Measurements from ENCODE around the gene SAMD4A.

SAMD4A gene

GRCh38 chr14:54669721-54670561 is 103.0 kb downstream of the SAMD4A start:
- no peak overlapping the region for H3K27ac ChIP-seq
- TF ChIP-seq, protein P1, sequence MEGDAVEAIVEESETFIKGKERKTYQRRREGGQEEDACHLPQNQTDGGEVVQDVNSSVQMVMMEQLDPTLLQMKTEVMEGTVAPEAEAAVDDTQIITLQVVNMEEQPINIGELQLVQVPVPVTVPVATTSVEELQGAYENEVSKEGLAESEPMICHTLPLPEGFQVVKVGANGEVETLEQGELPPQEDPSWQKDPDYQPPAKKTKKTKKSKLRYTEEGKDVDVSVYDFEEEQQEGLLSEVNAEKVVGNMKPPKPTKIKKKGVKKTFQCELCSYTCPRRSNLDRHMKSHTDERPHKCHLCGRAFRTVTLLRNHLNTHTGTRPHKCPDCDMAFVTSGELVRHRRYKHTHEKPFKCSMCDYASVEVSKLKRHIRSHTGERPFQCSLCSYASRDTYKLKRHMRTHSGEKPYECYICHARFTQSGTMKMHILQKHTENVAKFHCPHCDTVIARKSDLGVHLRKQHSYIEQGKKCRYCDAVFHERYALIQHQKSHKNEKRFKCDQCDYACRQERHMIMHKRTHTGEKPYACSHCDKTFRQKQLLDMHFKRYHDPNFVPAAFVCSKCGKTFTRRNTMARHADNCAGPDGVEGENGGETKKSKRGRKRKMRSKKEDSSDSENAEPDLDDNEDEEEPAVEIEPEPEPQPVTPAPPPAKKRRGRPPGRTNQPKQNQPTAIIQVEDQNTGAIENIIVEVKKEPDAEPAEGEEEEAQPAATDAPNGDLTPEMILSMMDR (IDR thresholded peaks at IDR 0.05): no peak
- H3K4me3 ChIP-seq (ENCODE audit: low read depth in 1 of 2, low read length in 1 of 2): no peak overlapping the region
- no peaks in the 10 kb centered on the region for H3K4me1 ChIP-seq (ENCODE audit: control insufficient read depth in 1 of 2, insufficient read depth in 1 of 2, low read depth in 1 of 2, low read length in 1 of 2)
- H3K9me3 ChIP-seq: no peaks in the 10 kb centered on the region
- H3K36me3 ChIP-seq: no peaks in the 10 kb centered on the region
- no peaks in the 10 kb centered on the region for H3K27me3 ChIP-seq

GRCh38 chr14:54671537-54671936 is 104.6 kb downstream of the SAMD4A start:
- no peaks in the 10 kb centered on the region for H3K9me3 ChIP-seq
- TF ChIP-seq, protein P1 (IDR thresholded peaks at IDR 0.05): no peak
- no peaks in the 10 kb centered on the region for H3K36me3 ChIP-seq
- H3K27ac ChIP-seq: no peak overlapping the region
- H3K4me3 ChIP-seq (ENCODE audit: low read depth in 1 of 2, low read length in 1 of 2): no peak overlapping the region
- no peaks in the 10 kb centered on the region for H3K4me1 ChIP-seq (ENCODE audit: control insufficient read depth in 1 of 2, insufficient read depth in 1 of 2, low read depth in 1 of 2, low read length in 1 of 2)
- no peaks in the 10 kb centered on the region for H3K27me3 ChIP-seq

- Histone ChIP-seq H3K36me3 (no peaks in the 10 kb centered on the region), H3K27me3 (peaks cover 2% of the 10 kb centered on the region), H3K27ac (no peak overlapping the region), H3K9me3 (no peaks in the 10 kb centered on the region), H3K4me1 (ENCODE audit: control insufficient read depth in 1 of 2, insufficient read depth in 1 of 2, low read depth in 1 of 2, low read length in 1 of 2) (no peaks in the 10 kb centered on the region), H3K4me3 (ENCODE audit: low read depth in 1 of 2, low read length in 1 of 2) (no peak overlapping the region)
- TF ChIP-seq, protein P1 (IDR thresholded peaks at IDR 0.05): no peak
Observed at GRCh38 chr14:54672181-54672580, 105.3 kb downstream of the SAMD4A start.

DNA sequence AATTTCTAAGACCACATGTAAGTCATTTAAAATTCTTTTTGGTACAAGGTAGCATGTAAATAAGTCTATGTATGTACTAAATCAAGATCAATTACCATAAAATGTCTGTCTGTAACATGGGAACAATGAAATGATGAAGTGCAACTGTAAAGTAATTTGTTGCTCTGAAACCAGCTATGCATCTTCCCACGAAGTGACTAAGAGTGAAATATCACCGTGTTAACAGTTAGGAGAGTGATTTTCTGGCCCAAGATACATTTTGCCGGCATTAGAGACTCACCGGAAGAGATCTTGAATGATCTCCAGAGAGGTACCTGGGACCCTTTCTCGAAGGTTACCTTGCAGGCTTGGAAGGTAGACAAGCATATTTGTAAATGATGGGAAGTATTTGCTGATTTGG is 105.8 kb downstream of the SAMD4A start:
- H3K27ac ChIP-seq: no peak overlapping the region
- no peaks in the 10 kb centered on the region for H3K36me3 ChIP-seq
- no peaks in the 10 kb centered on the region for H3K4me1 ChIP-seq (ENCODE audit: control insufficient read depth in 1 of 2, insufficient read depth in 1 of 2, low read depth in 1 of 2, low read length in 1 of 2)
- H3K27me3 ChIP-seq: peaks cover 6% of the 10 kb centered on the region
- TF ChIP-seq, protein P1 (IDR thresholded peaks at IDR 0.05): no peak
- H3K9me3 ChIP-seq: no peaks in the 10 kb centered on the region
- no peak overlapping the region for H3K4me3 ChIP-seq (ENCODE audit: low read depth in 1 of 2, low read length in 1 of 2)

- Histone ChIP-seq H3K36me3 (no peaks in the 10 kb centered on the region), H3K4me3 (ENCODE audit: low read depth in 1 of 2, low read length in 1 of 2) (no peak overlapping the region), H3K27me3 (peaks cover 6% of the 10 kb centered on the region), H3K4me1 (ENCODE audit: control insufficient read depth in 1 of 2, insufficient read depth in 1 of 2, low read depth in 1 of 2, low read length in 1 of 2) (no peaks in the 10 kb centered on the region), H3K9me3 (no peaks in the 10 kb centered on the region), H3K27ac (no peak overlapping the region)
- TF ChIP-seq, protein P1 (IDR thresholded peaks at IDR 0.05): no peak
Observed at GRCh38 chr14:54673193-54674045, 106.5 kb downstream of the SAMD4A start.
